Endothelial cell of umbilical vein (primary cell): ENCODE measurements around the gene RALBP1. TPM values are rescaled to one million over a fixed set of nuclear protein-coding genes. Genes with fewer than 3 reads are reported as not detected.

Experiments
- BruUV-seq: library from RNA; stranded (reverse); fragments of 400-500 nt; replicated peaks from 2 replicates; lab custom pipeline; 2021; lab: Mats Ljungman, UMichigan
- CTCF ChIA-PET: fragments of 300-600, 350-600 bp; sonication (Branson Sonifier 250); formaldehyde crosslinking; loops from one replicate; lab custom pipeline; 2021; ENCODE audit warnings: antibody characterized with exemption, inconsistent platforms; lab: Charles Lee
- POLR2A ChIA-PET: fragments of 300-600, 350-600 bp; sonication (Branson Sonifier 250); formaldehyde crosslinking; loops from one replicate; lab custom pipeline; 2021; ENCODE audit warnings: antibody characterized with exemption, inconsistent platforms; lab: Charles Lee
- DNase-seq: peaks from one replicate; pipeline ENCODE4 v3.0.0-alpha.2; 2011; ENCODE audit warnings: low read depth, low spot score
- FAIRE-seq: peaks from 2 replicates; lab custom pipeline; 2011; peaks lifted over from hg19 to GRCh38; lab: Jason Lieb, UNC
- H2AFZ ChIP-seq: 2 replicates; pipeline ENCODE4 v1.6.0; 2012; ENCODE audit warnings: low read depth, low read length, control low read depth, inconsistent platforms
- H3K27ac ChIP-seq: 2 replicates; pipeline ENCODE4 v1.5.1; 2011; ENCODE audit warnings: low read depth, mild to moderate bottlenecking, control low read depth, low read length, moderate library complexity; ENCODE audit not compliant: insufficient read depth
- H3K27me3 ChIP-seq, 2 experiments: 2 replicates each; pipeline versions ENCODE4 v1.6.0 to v1.6.1; 2011; ENCODE audit warnings: low read length in 2 of 2, mixed read lengths in 1 of 2; ENCODE audit not compliant: control insufficient read depth in 2 of 2, insufficient read depth in 2 of 2
- H3K36me3 ChIP-seq, 2 experiments: 2 replicates in 1 of 2; 3 replicates in 1 of 2; pipeline ENCODE4 v1.5.1; 2011; ENCODE audit warnings: low read length in 2 of 2, mild to moderate bottlenecking in 1 of 2, moderate library complexity in 1 of 2; ENCODE audit not compliant: control insufficient read depth in 2 of 2, insufficient read depth in 2 of 2; ENCODE audit errors: extremely low read depth in 1 of 2
- H3K4me1 ChIP-seq: 3 replicates; pipeline ENCODE4 v1.5.1; 2011; ENCODE audit warnings: mild to moderate bottlenecking, low read length; ENCODE audit not compliant: control insufficient read depth, insufficient read depth; ENCODE audit errors: extremely low read depth
- H3K4me2 ChIP-seq: 2 replicates; pipeline ENCODE4 v1.6.1; 2011; ENCODE audit warnings: low read length, control low read depth, mixed read lengths; ENCODE audit not compliant: insufficient read depth
- H3K4me3 ChIP-seq, 3 experiments: fragments of 200-600 bp in 1 of 3; sonication (generic), shearing (Covaris generic) in 1 of 3; replicated peaks in 1 of 3; 2 replicates each; pipeline ENCODE4 v1.5.1; 2011 to 2016; ENCODE audit warnings: control low read depth in 3 of 3, low read length in 3 of 3, mild to moderate bottlenecking in 2 of 3, inconsistent platforms in 1 of 3, low read depth in 1 of 3, moderate library complexity in 1 of 3; ENCODE audit not compliant: insufficient read depth in 1 of 3
- H3K79me2 ChIP-seq: 2 replicates; pipeline ENCODE4 v1.6.0; 2012; ENCODE audit warnings: low read length, inconsistent platforms; ENCODE audit not compliant: control insufficient read depth, insufficient read depth
- H3K9ac ChIP-seq: replicated peaks from 2 replicates; pipeline ENCODE3; 2011; ENCODE audit warnings: low read length, control low read depth; ENCODE audit not compliant: insufficient read depth; ENCODE audit errors: extremely low read depth
- H3K9me1 ChIP-seq: replicated peaks from 3 replicates; pipeline ENCODE4 v1.6.0; 2011; ENCODE audit warnings: mild to moderate bottlenecking, low read length; ENCODE audit not compliant: control insufficient read depth, insufficient read depth; ENCODE audit errors: extremely low read depth
- H3K9me3 ChIP-seq: replicated peaks from 2 replicates; pipeline ENCODE4 v1.5.1; 2012; ENCODE audit warnings: low read length, inconsistent platforms; ENCODE audit not compliant: control insufficient read depth, insufficient read depth
- H4K20me1 ChIP-seq: replicated peaks from 2 replicates; pipeline ENCODE3; 2011; ENCODE audit warnings: mild to moderate bottlenecking, low read length; ENCODE audit not compliant: control insufficient read depth, insufficient read depth; ENCODE audit errors: extremely low read depth
- EZH2 ChIP-seq: IDR thresholded peaks from 2 replicates; pipeline ENCODE4 v1.6.1; 2012; ENCODE audit warnings: borderline replicate concordance, low read depth, mild to moderate bottlenecking, moderate library complexity, low read length, inconsistent platforms; ENCODE audit not compliant: severe bottlenecking
- FOS ChIP-seq: IDR thresholded peaks from 2 replicates; pipeline ENCODE4 v1.6.1; 2011; ENCODE audit warnings: mild to moderate bottlenecking, low read length, moderate library complexity, borderline replicate concordance; ENCODE audit not compliant: insufficient read depth
- GATA2 ChIP-seq: IDR thresholded peaks from 2 replicates; pipeline ENCODE4 v1.7.0; 2011; ENCODE audit warnings: low read depth, mild to moderate bottlenecking, moderate library complexity, mixed read lengths, low read length; ENCODE audit not compliant: insufficient read length, insufficient read depth
- POLR2A ChIP-seq: IDR thresholded peaks from 2 replicates; pipeline ENCODE4 v1.6.1; 2012; ENCODE audit warnings: low read depth, mild to moderate bottlenecking, control low read depth, low read length
- POLR2AphosphoS5 ChIP-seq: IDR thresholded peaks from 2 replicates; pipeline ENCODE4 v1.6.1; 2012; ENCODE audit warnings: low read depth, mild to moderate bottlenecking, control low read depth, low read length, moderate library complexity; ENCODE audit not compliant: insufficient read depth
- dilution Hi-C: fragments of 300-500 bp; cut with MboI; formaldehyde crosslinking; loops from one replicate; pipeline ENCODE4 v1.15.0; 2019; ENCODE audit warnings: low sequenced_read_pairs; ENCODE audit not compliant: extremely low pct_ligation_motif_present
- intact Hi-C: fragments of 100-400 bp; cut with micrococcal nuclease; formaldehyde crosslinking; loops from one replicate; pipeline ENCODE4 v1.10.0; 2022
- polyA plus RNA-seq, 4 experiments: library from polyadenylated mRNA; depleted of rRNA in 3 of 4; stranded (reverse) in 3 of 4; unstranded in 1 of 4; fragments of >200 nt; gene quantifications; 2 replicates each; pipeline versions ENCODE4 v1.2.1 to v1.2.3, GENCODE V29; 2011 to 2012; ENCODE audit warnings: missing spikeins in 1 of 4
- total RNA-seq: library from RNA; stranded (reverse); gene quantifications from 2 replicates; pipeline ENCODE4 v1.2.3, GENCODE V29; 2021
- TF ChIP-seq, protein P1 (sequence below): IDR thresholded peaks from 2 replicates; pipeline ENCODE4 v1.6.1; 2011; ENCODE audit not compliant: insufficient read depth, insufficient read length
- TF ChIP-seq, protein P2 (sequence below), 2 donors: IDR thresholded peaks; 1 replicate in 1 of 2; 2 replicates in 1 of 2; pipeline ENCODE4 v1.5.1; 2011; ENCODE audit warnings: low read length in 2 of 2, mild to moderate bottlenecking in 2 of 2, moderate library complexity in 2 of 2, control low read depth in 1 of 2, inconsistent platforms in 1 of 2, low read depth in 1 of 2; ENCODE audit not compliant: insufficient read depth in 1 of 2; ENCODE audit errors: extremely low read depth in 1 of 2

The RALBP1 gene
- total and polyA plus RNA-seq, 2 donors (not counting 3 experiments of a cell fraction or from before 2014, with no cell fraction given) = 55.8 to 68.4 TPM

DNA sequence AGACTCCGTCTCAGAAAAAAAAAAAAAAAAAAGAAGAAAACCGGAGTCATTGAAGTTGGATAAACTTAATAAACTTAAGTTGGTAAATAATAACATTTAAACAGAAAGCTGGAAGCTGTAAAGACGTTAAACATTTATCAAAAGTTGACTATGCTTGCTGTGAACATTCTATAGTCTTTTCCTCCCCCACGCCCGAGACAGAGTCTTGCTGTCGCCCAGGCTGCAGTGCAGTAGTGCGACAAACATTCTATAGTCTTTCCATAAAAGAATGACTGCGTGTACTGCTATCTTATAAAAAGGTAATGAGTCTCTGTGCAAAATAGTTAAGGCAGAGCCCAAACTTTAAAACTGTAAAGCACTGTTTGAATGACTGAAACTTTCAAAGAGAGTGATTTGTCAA, 93.9 kb downstream of the RALBP1 start:
- POLR2A ChIA-PET = no interaction called here
- FAIRE-seq = no peak
- dilution Hi-C loops = no loop called here

More for the DNA sequence above, 93.9 kb downstream of the RALBP1 start:
- H3K4me2 ChIP-seq = no peak overlapping the region
- TF ChIP-seq POLR2AphosphoS5 (no peak), EZH2 (no peak), GATA2 (no peak), POLR2A (no peak), FOS (no peak)
- TF ChIP-seq, protein P1, sequence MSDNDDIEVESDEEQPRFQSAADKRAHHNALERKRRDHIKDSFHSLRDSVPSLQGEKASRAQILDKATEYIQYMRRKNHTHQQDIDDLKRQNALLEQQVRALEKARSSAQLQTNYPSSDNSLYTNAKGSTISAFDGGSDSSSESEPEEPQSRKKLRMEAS = no peak
- TF ChIP-seq, protein P2, sequence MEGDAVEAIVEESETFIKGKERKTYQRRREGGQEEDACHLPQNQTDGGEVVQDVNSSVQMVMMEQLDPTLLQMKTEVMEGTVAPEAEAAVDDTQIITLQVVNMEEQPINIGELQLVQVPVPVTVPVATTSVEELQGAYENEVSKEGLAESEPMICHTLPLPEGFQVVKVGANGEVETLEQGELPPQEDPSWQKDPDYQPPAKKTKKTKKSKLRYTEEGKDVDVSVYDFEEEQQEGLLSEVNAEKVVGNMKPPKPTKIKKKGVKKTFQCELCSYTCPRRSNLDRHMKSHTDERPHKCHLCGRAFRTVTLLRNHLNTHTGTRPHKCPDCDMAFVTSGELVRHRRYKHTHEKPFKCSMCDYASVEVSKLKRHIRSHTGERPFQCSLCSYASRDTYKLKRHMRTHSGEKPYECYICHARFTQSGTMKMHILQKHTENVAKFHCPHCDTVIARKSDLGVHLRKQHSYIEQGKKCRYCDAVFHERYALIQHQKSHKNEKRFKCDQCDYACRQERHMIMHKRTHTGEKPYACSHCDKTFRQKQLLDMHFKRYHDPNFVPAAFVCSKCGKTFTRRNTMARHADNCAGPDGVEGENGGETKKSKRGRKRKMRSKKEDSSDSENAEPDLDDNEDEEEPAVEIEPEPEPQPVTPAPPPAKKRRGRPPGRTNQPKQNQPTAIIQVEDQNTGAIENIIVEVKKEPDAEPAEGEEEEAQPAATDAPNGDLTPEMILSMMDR (IDR thresholded peaks at IDR 0.05; ENCODE audit: extremely low read depth in 1 of 2, insufficient read depth in 1 of 2, low read depth in 1 of 2, low read length in 2 of 2) = no peak
- H3K9ac ChIP-seq = no peak overlapping the region
- CTCF ChIA-PET = no interaction called here
- H3K9me1 ChIP-seq = no peaks in the 10 kb centered on the region
- H4K20me1 ChIP-seq = peaks cover 3% of the 10 kb centered on the region
- DNase-seq = no peak
- no peaks in the 10 kb centered on the region for H3K27me3 ChIP-seq
- peaks cover 27% of the 10 kb centered on the region for H3K79me2 ChIP-seq
- no peak overlapping the region for H3K27ac ChIP-seq
- H3K4me1 ChIP-seq = peaks cover 23% of the 10 kb centered on the region
- no peak overlapping the region for H3K4me3 ChIP-seq
- BruUV-seq = no TSS peak
- H3K36me3 ChIP-seq = peaks cover 11 to 17% of the 10 kb centered on the region in 2 experiments
- H3K9me3 ChIP-seq = no peaks in the 10 kb centered on the region
- H2AFZ ChIP-seq = no peak overlapping the region
- intact Hi-C loops = no loop called here
